Sigmoid colon (tissue), 7 donors: Measurements from ENCODE around the gene EPHA1. TPM values are rescaled to one million over a fixed set of nuclear protein-coding genes. Genes with fewer than 3 reads are reported as not detected.
A peak's percentile ranks its signal among the peaks of the same experiment; 100 is the strongest.

Experiments used
- DNase-seq: peaks from one replicate; pipeline ENCODE4 v3.0.0-alpha.2; 2019
- H3K27ac ChIP-seq, 4 donors: fragments of 200-600 bp; sonication (generic); one replicate each; pipeline ENCODE4 v1.5.1; 2016 to 2019; ENCODE audit warnings: mild to moderate bottlenecking in 1 of 4
- H3K27me3 ChIP-seq, 3 donors: fragments of 200-600 bp; sonication (generic); one replicate each; pipeline ENCODE4 v1.5.1; 2019; ENCODE audit warnings: mild to moderate bottlenecking in 1 of 3
- H3K36me3 ChIP-seq, 4 donors: fragments of 200-600 bp; sonication (generic); one replicate each; pipeline ENCODE4 v1.5.1; 2016 to 2019
- H3K4me1 ChIP-seq, 4 donors: fragments of 200-600 bp; sonication (generic); one replicate each; pipeline ENCODE4 v1.5.1; 2017 to 2019
- H3K4me3 ChIP-seq, 4 donors: fragments of 200-600 bp; sonication (generic); one replicate each; pipeline ENCODE4 v1.5.1; 2017 to 2019; ENCODE audit warnings: mild to moderate bottlenecking in 2 of 4, moderate library complexity in 1 of 4
- H3K9me3 ChIP-seq, 4 donors: fragments of 200-600 bp in 3 of 4; sonication (generic) in 3 of 4; one replicate each; pipeline versions ENCODE4 v1.5.1 to v1.6.1; 2013 to 2019
- CTCF ChIP-seq, 4 experiments: fragments of 450-650 bp in 3 of 4; fragments of 200-600 bp in 1 of 4; IDR thresholded peaks; one replicate each; pipeline ENCODE4 v1.5.1; 2016 to 2019; ENCODE audit warnings: antibody characterized with exemption in 4 of 4, mild to moderate bottlenecking in 3 of 4, moderate library complexity in 2 of 4
- EP300 ChIP-seq, 4 donors: sonication (generic); formaldehyde crosslinking; IDR thresholded peaks; one replicate each; pipeline ENCODE4 v1.6.1; 2017; ENCODE audit warnings: antibody characterized with exemption in 4 of 4
- POLR2A ChIP-seq, 2 donors: fragments of 450-650 bp; IDR thresholded peaks; one replicate each; pipeline ENCODE4 v1.6.1; 2016; ENCODE audit warnings: antibody characterized with exemption in 2 of 2, mild to moderate bottlenecking in 2 of 2, moderate library complexity in 2 of 2
- POLR2AphosphoS5 ChIP-seq, 4 donors: sonication (generic); formaldehyde crosslinking; IDR thresholded peaks; one replicate each; pipeline ENCODE4 v1.6.1; 2017; ENCODE audit warnings: antibody characterized with exemption in 4 of 4
- WGBS, 2 donors: extraction: QIAGEN DNeasy Blood & Tissue Kit; methylation state at CpG; one replicate each; pipeline ENCODE4 v1.1.7; 2013; 5-methylcytosine and 5-hydroxymethylcytosine counted together
- intact Hi-C: fragments of 100-400 bp; cut with DNase I; formaldehyde crosslinking; loops from one replicate; pipeline ENCODE4 v1.15.1; 2023
- polyA plus RNA-seq, 3 donors: library from polyadenylated mRNA; stranded (reverse); fragments of 200-250 nt; gene quantifications; one replicate each; pipeline ENCODE4 v1.2.3, GENCODE V29; 2013
- total RNA-seq, 4 donors: library from RNA; depleted of rRNA; stranded (reverse); fragments of >200 nt; gene quantifications; one replicate each; pipeline ENCODE4 v1.1.0, GENCODE V29; 2016
- donor health status: healthy with polysubstance abuse.
- donor health status: Bipolar disorder and iron deficiency.
- donor health status: healthy.

The EPHA1 gene
- total RNA-seq (1 to 10 TPM in 1 of 4 donors, under 1 TPM in 1, not detected in 2; 0.14 to 1.5 TPM), polyA plus RNA-seq (10 to 100 TPM in 1 of 3 donors, 1 to 10 TPM in 1, under 1 TPM in 1; 0.92 to 10.2 (median 4.2) TPM)

GRCh38 chr7:143408686-143409561, at the start of gene EPHA1:
TSS of gene EPHA1 (minus strand) at chr7:143408856. CDS start at chr7:143408805, 51 bp downstream.
- no peak within 1 kb of the TSS for H3K27ac ChIP-seq
- peaks cover 0 to 41% (median 25%) of the 10 kb centered on the region in 4 donors for H3K4me1 ChIP-seq
- no peaks in the 10 kb centered on the region for H3K9me3 ChIP-seq
- TF ChIP-seq CTCF (IDR thresholded peaks at IDR 0.05) (peak in 2 of 4 experiments; percentile 23), POLR2AphosphoS5 (IDR thresholded peaks at IDR 0.05) (no peak)
- H3K27me3 ChIP-seq: no peaks in the 10 kb centered on the region
- intact Hi-C loops: no loop called here
- 3 to 6% methylated on average over 39 of the region's 39 CpGs for WGBS, 2 donors
- no peaks in the 10 kb centered on the region for H3K36me3 ChIP-seq
- DNase-seq: no peak
- H3K4me3 ChIP-seq: peak within 1 kb of the TSS in 3 of 4 donors; percentile 12 to 30 (median 21)

- TF ChIP-seq POLR2AphosphoS5 (IDR thresholded peaks at IDR 0.05) (no peak), POLR2A (IDR thresholded peaks at IDR 0.05) (no peak), CTCF (IDR thresholded peaks at IDR 0.05) (no peak), EP300 (IDR thresholded peaks at IDR 0.05) (no peak)
- intact Hi-C loops: no loop called here
- no peak for DNase-seq
Observed at GRCh38 chr7:143458263-143458662, 49.6 kb upstream of the EPHA1 start.

GRCh38 chr7:143456992-143457793, 48.5 kb upstream of the EPHA1 start:
- 76 to 77% methylated on average over 4 of the region's 4 CpGs for WGBS, 2 donors
- TF ChIP-seq EP300 (IDR thresholded peaks at IDR 0.05) (no peak), CTCF (IDR thresholded peaks at IDR 0.05) (no peak), POLR2AphosphoS5 (IDR thresholded peaks at IDR 0.05) (no peak), POLR2A (IDR thresholded peaks at IDR 0.05) (no peak)
- intact Hi-C loops: no loop called here
- DNase-seq: no peak
- no peak overlapping the region for H3K27ac ChIP-seq
- no peaks in the 10 kb centered on the region for H3K27me3 ChIP-seq
- no peaks in the 10 kb centered on the region for H3K4me1 ChIP-seq
- no peak overlapping the region for H3K4me3 ChIP-seq
- no peaks in the 10 kb centered on the region for H3K36me3 ChIP-seq
- no peaks in the 10 kb centered on the region for H3K9me3 ChIP-seq

More at GRCh38 chr7:143458263-143458662, 49.6 kb upstream of the EPHA1 start:
- Histone ChIP-seq H3K4me3 (no peak overlapping the region), H3K27me3 (no peaks in the 10 kb centered on the region), H3K4me1 (no peaks in the 10 kb centered on the region), H3K36me3 (no peaks in the 10 kb centered on the region), H3K9me3 (no peaks in the 10 kb centered on the region), H3K27ac (no peak overlapping the region)
- 83 to 86% methylated on average over 3 of the region's 3 CpGs for WGBS, 2 donors

DNA sequence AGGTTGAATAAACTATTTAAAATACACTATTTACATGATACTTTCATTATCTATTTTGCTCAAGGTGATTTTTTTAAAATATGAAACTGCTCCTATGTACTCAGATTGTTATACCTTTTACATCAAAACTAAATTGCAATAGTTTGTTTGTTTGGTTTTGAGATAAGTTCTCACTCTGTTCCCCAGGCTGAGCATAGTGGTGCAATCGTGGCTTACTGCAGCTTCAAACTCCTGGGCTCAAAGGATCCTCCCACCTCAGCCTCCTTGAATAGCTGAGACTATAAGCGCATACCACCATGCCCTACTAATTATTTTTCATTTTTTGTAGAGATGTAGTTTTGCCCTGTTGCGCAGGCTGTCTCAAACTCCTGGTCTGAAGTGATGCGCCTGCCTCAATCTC, 47.3 kb upstream of the EPHA1 start:
- Histone ChIP-seq H3K27me3 (no peaks in the 10 kb centered on the region), H3K27ac (no peak overlapping the region), H3K4me1 (no peaks in the 10 kb centered on the region), H3K36me3 (no peaks in the 10 kb centered on the region), H3K4me3 (no peak overlapping the region), H3K9me3 (no peaks in the 10 kb centered on the region)
- WGBS, 2 donors: 69 to 87% methylated on average over 4 of the region's 4 CpGs
- no peak for DNase-seq
- intact Hi-C loops: no loop called here
- TF ChIP-seq EP300 (IDR thresholded peaks at IDR 0.05): no peak
- TF ChIP-seq CTCF (IDR thresholded peaks at IDR 0.05): no peak
- no peak for TF ChIP-seq POLR2AphosphoS5 (IDR thresholded peaks at IDR 0.05)
- no peak for TF ChIP-seq POLR2A (IDR thresholded peaks at IDR 0.05)
